HL-60 (cell line): Measurements from ENCODE around the gene EIF4G2.

Source experiments
- CTCF ChIP-seq: IDR thresholded peaks from one replicate; pipeline ENCODE4 v1.5.1; 2011; ENCODE audit warnings: low read length, control low read depth, inconsistent platforms; ENCODE audit not compliant: insufficient read depth
- GABPA ChIP-seq: IDR thresholded peaks from 2 replicates; pipeline ENCODE4 v1.6.1; 2012; ENCODE audit warnings: low read depth
- POLR2AphosphoS5 ChIP-seq: IDR thresholded peaks from 2 replicates; pipeline ENCODE4 v1.6.1; 2012; ENCODE audit warnings: low read depth
- SPI1 ChIP-seq: IDR thresholded peaks from 2 replicates; pipeline ENCODE4 v1.6.1; 2012; ENCODE audit warnings: low read depth, mild to moderate bottlenecking, borderline replicate concordance
- TF ChIP-seq, protein P1 (sequence below): IDR thresholded peaks from 2 replicates; pipeline ENCODE4 v1.6.1; 2012; ENCODE audit warnings: low read depth; ENCODE audit not compliant: insufficient replicate concordance

GRCh38 chr11:10752486-10752885, 56.2 kb downstream of the EIF4G2 start:
- TF ChIP-seq CTCF (no peak), GABPA (no peak), POLR2AphosphoS5 (no peak), SPI1 (no peak)
- TF ChIP-seq, protein P1, sequence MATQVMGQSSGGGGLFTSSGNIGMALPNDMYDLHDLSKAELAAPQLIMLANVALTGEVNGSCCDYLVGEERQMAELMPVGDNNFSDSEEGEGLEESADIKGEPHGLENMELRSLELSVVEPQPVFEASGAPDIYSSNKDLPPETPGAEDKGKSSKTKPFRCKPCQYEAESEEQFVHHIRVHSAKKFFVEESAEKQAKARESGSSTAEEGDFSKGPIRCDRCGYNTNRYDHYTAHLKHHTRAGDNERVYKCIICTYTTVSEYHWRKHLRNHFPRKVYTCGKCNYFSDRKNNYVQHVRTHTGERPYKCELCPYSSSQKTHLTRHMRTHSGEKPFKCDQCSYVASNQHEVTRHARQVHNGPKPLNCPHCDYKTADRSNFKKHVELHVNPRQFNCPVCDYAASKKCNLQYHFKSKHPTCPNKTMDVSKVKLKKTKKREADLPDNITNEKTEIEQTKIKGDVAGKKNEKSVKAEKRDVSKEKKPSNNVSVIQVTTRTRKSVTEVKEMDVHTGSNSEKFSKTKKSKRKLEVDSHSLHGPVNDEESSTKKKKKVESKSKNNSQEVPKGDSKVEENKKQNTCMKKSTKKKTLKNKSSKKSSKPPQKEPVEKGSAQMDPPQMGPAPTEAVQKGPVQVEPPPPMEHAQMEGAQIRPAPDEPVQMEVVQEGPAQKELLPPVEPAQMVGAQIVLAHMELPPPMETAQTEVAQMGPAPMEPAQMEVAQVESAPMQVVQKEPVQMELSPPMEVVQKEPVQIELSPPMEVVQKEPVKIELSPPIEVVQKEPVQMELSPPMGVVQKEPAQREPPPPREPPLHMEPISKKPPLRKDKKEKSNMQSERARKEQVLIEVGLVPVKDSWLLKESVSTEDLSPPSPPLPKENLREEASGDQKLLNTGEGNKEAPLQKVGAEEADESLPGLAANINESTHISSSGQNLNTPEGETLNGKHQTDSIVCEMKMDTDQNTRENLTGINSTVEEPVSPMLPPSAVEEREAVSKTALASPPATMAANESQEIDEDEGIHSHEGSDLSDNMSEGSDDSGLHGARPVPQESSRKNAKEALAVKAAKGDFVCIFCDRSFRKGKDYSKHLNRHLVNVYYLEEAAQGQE: no peak
